A673 (cell line): Measurements from ENCODE around the gene NRAS.

ENCODE experiments used
- CTCF ChIP-seq: fragments of 300-800, 200-600 bp; sonication (generic); conservative IDR thresholded peaks from 2 replicates; pipeline ENCODE4 v1.5.1; 2017; ENCODE audit warnings: low read depth, mild to moderate bottlenecking, antibody characterized with exemption, low read length, moderate library complexity, mixed read lengths
- EZH2 ChIP-seq: fragments of 200-600 bp; sonication (generic); IDR thresholded peaks from 2 replicates; pipeline ENCODE4 v1.6.1; 2017; ENCODE audit warnings: borderline replicate concordance, low read depth, mild to moderate bottlenecking, mixed read lengths, antibody characterized with exemption, low read length; ENCODE audit not compliant: poor library complexity, severe bottlenecking

GRCh38 chr1:114740331-114740730, 23.8 kb upstream of the NRAS start:
- TF ChIP-seq CTCF (no peak), EZH2 (no peak)
